GM19324 (cell line): ENCODE data around the gene HIPK2.

Experiments
- ATAC-seq: cut with Tn5 transposase; IDR thresholded peaks from one replicate; pipeline ENCODE4 v1.9.1; 2021; ENCODE audit warnings: mild to moderate bottlenecking, moderate library complexity; ENCODE audit not compliant: unreplicated experiment, low FRiP score

Gene HIPK2

DNA sequence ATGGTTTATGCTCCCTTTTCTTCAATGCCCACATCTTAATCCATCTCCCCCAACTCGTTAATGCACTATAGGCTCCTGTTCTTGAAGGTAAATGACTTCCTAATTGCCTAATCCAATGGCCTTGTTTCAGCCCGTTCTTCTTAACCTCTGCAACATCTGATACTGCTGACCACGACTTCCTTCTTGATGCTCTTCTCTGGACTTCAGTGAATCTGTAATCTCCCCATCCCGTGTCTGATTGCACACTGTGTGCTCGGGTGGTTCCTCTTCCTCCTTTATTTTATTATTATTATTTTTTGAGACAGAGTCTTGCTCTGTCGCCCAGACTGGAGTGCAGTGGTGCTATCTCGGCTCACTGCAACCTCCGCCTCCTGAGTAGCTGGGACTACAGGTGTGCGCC is 58.9 kb downstream of the HIPK2 start:
- no peak for ATAC-seq

GRCh38 chr7:139718141-139718540 is 59.7 kb downstream of the HIPK2 start:
- no peak for ATAC-seq

DNA sequence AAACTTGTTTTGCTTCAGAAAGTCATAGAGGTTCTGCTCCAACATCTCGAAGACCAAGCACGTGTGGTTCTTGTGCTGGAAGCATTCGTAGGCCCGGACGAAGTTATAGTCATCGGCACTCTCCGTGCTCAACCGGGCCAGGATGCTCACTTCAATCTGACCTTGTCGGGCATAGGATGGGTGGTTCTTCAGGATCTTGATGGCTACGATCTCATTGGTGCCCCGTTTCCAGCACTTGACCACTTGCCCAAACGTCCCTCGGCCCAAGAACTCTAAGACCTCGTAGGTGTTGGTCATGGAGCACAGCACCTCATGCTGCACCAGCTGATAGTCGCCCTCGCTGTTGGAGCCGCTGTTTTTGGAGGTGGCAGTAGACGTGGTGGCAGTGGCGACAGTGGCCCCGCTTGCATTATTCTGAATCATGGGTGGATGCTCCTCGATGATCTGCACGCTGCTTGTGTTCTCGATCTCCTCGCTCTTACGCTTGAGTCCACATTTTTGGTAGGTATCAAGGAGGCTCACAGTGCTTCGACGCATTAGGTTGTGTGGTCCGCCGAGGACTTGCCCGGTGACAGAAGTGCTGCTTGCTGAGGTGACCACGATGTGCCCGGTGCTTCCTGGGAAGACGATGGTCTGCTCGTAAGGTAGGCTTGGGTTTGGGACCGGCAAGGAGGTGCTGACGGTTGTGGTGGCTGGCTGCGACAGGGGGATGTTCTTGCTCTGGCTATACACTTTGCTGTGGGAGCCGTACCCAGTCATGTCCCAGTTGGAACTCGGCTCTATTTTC is 61.4 kb downstream of the HIPK2 start:
- no peak for ATAC-seq

DNA sequence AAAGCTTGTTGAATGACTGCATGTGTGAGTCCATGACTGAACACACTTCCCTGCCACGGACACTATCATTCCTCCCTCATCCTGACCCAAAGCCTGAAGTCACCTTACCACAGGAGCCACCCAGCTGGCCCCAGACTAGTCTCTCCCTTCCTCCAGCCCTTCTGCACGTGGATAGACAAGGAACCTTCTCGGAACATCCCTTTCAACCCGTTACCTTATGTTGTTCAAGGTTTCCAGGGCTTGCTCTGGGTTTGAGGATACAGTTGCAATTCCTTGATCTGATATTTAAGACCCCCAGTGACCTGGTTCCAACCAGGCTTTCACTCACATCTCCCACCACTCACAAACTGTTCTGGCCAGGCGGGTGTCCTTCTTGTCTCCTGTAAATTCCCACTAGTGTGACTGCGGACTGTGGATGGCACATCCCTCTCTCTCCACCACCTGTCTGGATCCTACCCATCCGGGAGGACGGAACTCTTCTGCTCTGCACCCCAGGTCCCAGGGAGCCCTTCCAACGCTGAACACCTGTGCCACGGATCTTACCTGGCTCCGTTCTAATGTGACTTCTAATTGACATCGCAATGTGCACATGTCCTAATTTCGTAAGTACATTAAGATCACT is 62.5 kb downstream of the HIPK2 start:
- ATAC-seq = no peak

- peak; percentile 93 for ATAC-seq
Observed at GRCh38 chr7:139714163-139714901, 63.5 kb downstream of the HIPK2 start.

DNA sequence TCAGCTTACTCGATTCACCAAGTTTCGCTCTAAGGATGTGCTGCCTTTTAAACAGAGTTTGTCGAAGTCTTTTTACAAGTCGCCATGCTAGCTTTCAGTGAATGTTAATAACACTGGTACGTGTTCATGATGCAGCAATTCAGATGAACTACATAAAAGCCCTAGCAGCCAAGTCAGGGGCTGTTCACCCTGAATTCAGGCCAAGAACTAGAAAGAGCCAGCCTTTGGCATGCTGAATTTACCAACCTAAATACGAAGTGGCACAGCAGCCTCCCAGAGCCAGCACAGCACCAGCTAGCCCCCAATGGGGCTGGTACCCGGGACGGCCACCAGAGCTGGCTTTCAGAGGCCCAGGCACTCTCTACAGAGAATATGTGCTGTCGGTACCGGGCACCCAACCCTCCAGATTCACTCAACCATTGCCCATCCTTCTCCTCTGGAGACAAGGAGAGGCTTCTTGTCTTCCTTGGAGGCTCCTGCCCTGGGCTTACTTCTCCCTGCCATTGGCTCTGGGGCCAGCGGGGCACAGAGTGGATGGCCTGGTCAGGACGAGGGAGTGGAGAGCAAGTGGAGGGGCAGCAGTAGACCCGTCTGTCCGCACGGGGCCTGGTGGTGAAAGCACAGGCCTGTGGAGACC is 64.2 kb downstream of the HIPK2 start:
- no peak for ATAC-seq

DNA sequence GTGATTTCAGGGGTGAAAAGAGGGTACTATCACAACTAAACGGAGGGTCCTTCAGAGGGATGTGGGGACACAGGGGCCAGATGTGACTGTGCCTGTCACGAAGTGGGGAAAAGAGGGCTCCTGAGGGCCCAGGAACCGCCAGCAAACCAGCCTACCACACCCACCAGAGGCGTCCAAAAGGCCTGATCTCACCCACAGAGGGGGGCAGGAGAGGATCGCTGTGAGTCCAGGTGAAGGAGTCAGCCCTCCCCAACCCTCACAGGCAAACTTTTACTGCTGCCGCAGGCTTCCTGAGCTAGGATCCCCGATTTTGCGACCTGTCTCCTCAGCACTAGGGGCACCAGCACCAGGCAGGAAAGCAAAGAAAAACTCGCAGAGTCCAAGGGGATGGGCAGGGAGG is 64.7 kb downstream of the HIPK2 start:
- ATAC-seq = no peak

GRCh38 chr7:139711991-139712743 is 65.6 kb downstream of the HIPK2 start:
- ATAC-seq = no peak

GRCh38 chr7:139710036-139710435 is 67.8 kb downstream of the HIPK2 start:
- no peak for ATAC-seq

DNA sequence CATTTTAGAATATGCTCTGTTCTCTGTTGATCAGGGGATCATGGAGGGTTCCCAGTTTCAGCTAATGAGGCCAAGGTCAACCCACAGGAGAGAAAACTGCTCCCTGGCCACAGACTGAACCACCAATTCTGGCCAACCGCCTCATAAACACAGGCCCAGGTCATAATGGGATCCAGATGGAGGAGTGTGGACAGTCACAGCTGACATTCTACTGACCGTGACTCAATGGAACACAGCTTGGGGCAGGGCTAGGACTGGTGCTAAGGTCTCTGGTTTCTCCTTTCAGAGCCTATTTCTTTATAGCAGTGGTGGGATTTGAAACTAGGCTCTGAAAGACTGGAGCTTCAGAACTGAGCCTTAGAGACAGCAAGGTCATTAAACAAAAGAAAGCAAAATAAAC is 68.3 kb downstream of the HIPK2 start:
- ATAC-seq = no peak

DNA sequence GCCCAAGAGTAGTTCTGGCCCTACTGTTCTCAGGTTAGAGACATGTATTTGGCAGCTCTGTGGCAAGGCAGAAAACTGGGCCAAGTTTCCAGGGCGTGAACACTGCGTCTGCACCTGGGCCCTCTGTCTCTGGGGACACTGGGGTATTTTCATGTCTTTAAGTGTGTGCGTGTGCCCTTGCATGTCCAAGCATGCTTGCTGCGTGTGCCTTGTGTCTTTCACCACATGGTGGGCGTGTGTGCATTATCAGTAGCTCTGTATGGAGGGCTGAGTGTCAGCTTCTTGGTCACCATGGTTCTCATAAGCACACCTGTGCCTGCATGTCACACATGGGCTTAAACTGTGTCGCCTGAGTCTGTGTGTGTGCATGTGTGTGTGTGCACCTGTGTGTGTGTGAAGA is 69.3 kb downstream of the HIPK2 start:
- ATAC-seq = peak; percentile 71

DNA sequence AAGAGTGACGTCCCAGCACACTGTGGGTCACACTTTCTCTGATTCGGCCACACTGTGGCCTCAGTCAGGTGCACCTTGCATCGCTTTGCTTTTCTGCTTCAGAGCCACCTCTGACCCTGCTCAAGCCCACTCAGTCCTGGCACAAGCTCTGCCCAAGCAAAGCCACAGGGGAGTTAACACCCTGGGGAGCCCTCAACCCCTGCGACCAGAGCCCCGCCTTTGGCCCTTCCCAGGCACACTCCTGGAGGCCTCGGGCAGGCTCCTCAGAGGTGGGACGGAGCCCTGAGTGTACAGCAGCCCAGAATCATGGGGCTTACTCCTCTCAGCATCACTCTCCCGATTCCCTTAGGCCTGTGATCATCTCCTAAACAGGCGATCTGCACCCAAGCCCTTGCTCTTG is 71.0 kb downstream of the HIPK2 start:
- no peak for ATAC-seq

DNA sequence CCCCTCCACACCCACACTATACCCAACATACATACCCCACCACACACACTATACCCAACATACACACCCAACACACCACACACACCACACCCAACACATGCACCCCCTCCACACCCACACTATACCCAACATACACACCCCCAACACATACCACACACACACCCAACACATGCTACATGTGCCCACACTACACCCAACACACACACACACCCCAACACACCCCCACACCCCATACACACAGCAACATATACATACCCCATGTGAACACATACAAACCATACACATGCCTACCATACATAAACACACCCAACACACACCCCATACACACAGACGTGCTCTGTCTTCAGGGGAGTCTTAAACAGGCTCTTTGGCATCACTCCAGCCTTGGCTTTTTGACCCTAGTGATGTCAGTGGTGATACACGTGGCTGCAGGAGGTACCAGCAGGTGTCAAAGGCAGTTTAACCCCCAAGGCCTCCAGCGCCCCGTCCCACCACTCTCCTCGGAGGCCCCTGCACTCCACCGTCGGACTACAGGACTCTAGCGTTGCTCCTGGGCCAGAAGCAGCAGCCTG is 73.4 kb downstream of the HIPK2 start:
- no peak for ATAC-seq

DNA sequence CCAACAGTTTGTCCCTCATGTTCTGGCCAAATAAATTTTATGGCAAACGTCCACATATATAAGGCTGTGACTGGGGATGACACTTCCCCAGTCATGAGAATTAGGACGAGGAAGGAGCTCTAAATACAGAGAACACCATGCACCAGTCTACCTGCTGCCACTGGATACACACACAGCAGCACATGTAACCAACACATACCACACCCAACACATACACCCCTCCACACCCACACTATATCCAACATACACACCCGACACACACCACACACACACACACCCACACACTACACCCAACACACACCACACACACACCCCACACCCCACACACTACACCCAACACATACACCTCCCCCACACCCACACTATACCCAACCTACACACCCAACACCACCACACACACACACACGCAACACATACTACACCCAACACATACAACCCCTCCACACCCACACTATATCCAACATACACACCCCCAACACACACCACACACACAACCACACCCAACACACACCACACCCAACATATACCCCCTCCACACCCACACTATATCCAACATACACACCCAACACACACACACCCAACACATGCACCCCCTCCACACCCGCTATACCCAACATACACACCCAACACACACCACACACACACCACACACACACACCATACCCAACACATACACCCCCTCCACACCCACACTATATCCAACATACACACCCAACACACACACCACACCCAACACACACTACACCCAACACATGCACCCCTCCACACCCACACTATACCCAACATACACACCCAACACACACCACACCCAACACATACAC is 74.1 kb downstream of the HIPK2 start:
- ATAC-seq = peak; percentile 24

DNA sequence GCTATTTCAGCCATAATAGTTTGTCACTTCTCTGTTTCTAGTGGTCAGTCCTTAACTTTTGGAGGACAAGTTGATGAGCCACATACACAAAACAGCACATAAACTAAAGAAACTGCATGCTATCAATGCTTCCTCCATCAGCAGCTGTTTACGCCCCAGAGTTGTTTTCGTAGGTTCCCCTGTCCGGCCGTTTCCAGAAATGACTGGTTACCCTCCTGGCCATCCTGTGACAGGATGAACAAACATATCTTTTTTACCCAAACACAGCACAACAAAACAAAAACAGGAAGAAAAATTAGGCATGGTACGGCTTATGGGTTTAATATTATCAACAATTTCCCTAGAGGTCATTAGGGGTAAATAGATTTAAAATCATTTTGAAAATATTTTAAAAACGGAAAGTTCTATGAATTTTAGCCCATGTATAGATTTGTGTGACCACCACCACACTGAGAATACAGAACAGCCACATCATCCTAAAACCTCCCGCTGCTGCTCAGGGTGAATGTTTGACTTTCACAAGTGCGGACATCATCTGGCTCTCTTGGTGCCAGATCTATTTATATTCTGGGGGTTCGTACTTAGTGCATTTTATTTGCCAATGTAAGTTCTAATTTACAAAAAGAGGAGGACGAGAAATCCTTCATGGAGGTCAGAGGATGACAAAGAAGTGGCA is 74.8 kb downstream of the HIPK2 start:
- peak; percentile 64 for ATAC-seq

DNA sequence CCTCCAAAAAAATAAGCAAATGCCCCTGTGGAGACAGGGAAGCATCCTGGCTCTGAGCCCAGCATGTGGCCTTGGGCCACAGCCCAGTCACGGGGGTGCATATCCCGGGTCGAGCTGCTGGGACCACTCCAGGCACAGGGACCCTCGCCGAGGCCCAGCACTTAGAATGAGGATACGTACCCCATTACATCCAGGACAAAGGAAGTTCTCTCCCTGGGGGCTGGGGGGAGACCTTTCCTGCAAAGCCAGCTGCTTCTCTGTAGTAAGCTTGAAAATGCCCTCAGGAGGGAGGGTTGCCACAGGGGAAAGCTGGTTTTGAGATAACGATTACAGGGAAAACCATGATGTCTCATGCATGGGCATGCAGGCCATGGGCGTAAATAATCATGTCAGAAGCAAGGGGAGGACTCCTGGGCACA is 75.5 kb downstream of the HIPK2 start:
- ATAC-seq = no peak

- ATAC-seq = no peak
Observed at GRCh38 chr7:139701908-139702307, 75.9 kb downstream of the HIPK2 start.

GRCh38 chr7:139700505-139701235 is 77.1 kb downstream of the HIPK2 start:
- no peak for ATAC-seq
